HG02678 (cell line): ENCODE results near the gene IQCK.

Source experiments
- ATAC-seq: cut with Tn5 transposase; IDR thresholded peaks from one replicate; pipeline ENCODE4 v1.9.1; 2021; ENCODE audit warnings: mild to moderate bottlenecking, moderate library complexity; ENCODE audit not compliant: unreplicated experiment

The IQCK gene

GRCh38 chr16:19907161-19907992, 189.3 kb downstream of the IQCK start:
- ATAC-seq = peak; percentile 83
